ENCODE data around the gene GCG.

- TF ChIP-seq CTCF (conservative IDR thresholded peaks at IDR 0.05; ENCODE audit: low read length) (no peak), EZH2phosphoT487 (IDR thresholded peaks at IDR 0.05; ENCODE audit: borderline replicate concordance, low read depth, low read length) (no peak)
These were observed 25.9 kb downstream of the GCG start for GRCh38 chr2:162126111-162126519.

Measured in OCI-LY7 (cell line).